H1 (cell line): ENCODE results near the gene P3R3URF.
"Not testable (repeated sequence)": the region's sequence is repeated elsewhere in the genome, so short reads cannot be mapped to it uniquely, and the experiment has no call there.

Source experiments
- CEBPB ChIP-seq: IDR thresholded peaks from 2 replicates; pipeline ENCODE4 v1.6.1; 2012; ENCODE audit warnings: low read depth, low read length
- CHD2 ChIP-seq: IDR thresholded peaks from 2 replicates; pipeline ENCODE4 v1.6.1; 2012; ENCODE audit warnings: low read length, improper control_type of control experiment
- CREB1 ChIP-seq: IDR thresholded peaks from 2 replicates; pipeline ENCODE4 v1.6.1; 2012; ENCODE audit warnings: inconsistent platforms
- EZH2 ChIP-seq: fragments of 200-600 bp; sonication (generic); IDR thresholded peaks from 2 replicates; pipeline ENCODE4 v1.7.1; 2012; ENCODE audit warnings: low read depth, mild to moderate bottlenecking, moderate library complexity, low read length, inconsistent platforms; ENCODE audit not compliant: severe bottlenecking
- KDM1A ChIP-seq: fragments of 200-600, 300-600 bp; sonication (generic); IDR thresholded peaks from 2 replicates; pipeline ENCODE4 v1.7.1; 2016; ENCODE audit warnings: mild to moderate bottlenecking, low read length, borderline replicate concordance
- POLR2A ChIP-seq, 2 experiments: IDR thresholded peaks; 1 replicate in 1 of 2; 2 replicates in 1 of 2; pipeline ENCODE4 v1.6.1; 2011; ENCODE audit warnings: low read depth in 2 of 2, low read length in 2 of 2, mild to moderate bottlenecking in 2 of 2; ENCODE audit errors: control extremely low read depth in 1 of 2
- RAD21 ChIP-seq, 2 experiments: IDR thresholded peaks in 1 of 2; conservative IDR thresholded peaks in 1 of 2; 2 replicates each; pipeline ENCODE4 v1.6.1; 2011; ENCODE audit warnings: low read depth in 2 of 2, low read length in 2 of 2, improper control_type of control experiment in 1 of 2, inconsistent platforms in 1 of 2, mild to moderate bottlenecking in 1 of 2, moderate library complexity in 1 of 2
- RBBP5 ChIP-seq: IDR thresholded peaks from 2 replicates; pipeline ENCODE4 v1.7.1; 2012; ENCODE audit warnings: low read depth, mild to moderate bottlenecking, inconsistent platforms, low read length, moderate library complexity, borderline replicate concordance
- RNF2 ChIP-seq: fragments of 200-900, 300-1000 bp; sonication (generic); IDR thresholded peaks from 2 replicates; pipeline ENCODE4 v1.7.1; 2016; ENCODE audit warnings: borderline replicate concordance, low read depth, mild to moderate bottlenecking, antibody characterized with exemption, low read length; ENCODE audit not compliant: poor library complexity, severe bottlenecking; ENCODE audit errors: missing control alignments
- RXRA ChIP-seq: IDR thresholded peaks from 2 replicates; pipeline ENCODE4 v1.6.1; 2011; ENCODE audit warnings: low read depth, mild to moderate bottlenecking, low read length, moderate library complexity; ENCODE audit not compliant: insufficient read depth
- SP1 ChIP-seq: IDR thresholded peaks from 2 replicates; pipeline ENCODE4 v1.6.1; 2011; ENCODE audit warnings: low read depth, low read length
- SRF ChIP-seq: IDR thresholded peaks from 2 replicates; pipeline ENCODE4 v1.6.1; 2011; ENCODE audit warnings: mild to moderate bottlenecking, low read depth, low read length, moderate library complexity
- TF ChIP-seq, protein P1 (sequence below), 3 experiments: IDR thresholded peaks; 1 replicate in 2 of 3; 2 replicates in 1 of 3; pipeline versions ENCODE4 v1.5.1 to v1.6.1; 2011; ENCODE audit warnings: low read length in 3 of 3, mild to moderate bottlenecking in 3 of 3, inconsistent platforms in 2 of 3, low read depth in 1 of 3, moderate library complexity in 1 of 3; ENCODE audit not compliant: insufficient read depth in 1 of 3; ENCODE audit errors: control extremely low read depth in 1 of 3
- TF ChIP-seq, protein P2 (sequence below): IDR thresholded peaks from 2 replicates; pipeline ENCODE4 v1.6.1; 2012; ENCODE audit warnings: inconsistent platforms

DNA sequence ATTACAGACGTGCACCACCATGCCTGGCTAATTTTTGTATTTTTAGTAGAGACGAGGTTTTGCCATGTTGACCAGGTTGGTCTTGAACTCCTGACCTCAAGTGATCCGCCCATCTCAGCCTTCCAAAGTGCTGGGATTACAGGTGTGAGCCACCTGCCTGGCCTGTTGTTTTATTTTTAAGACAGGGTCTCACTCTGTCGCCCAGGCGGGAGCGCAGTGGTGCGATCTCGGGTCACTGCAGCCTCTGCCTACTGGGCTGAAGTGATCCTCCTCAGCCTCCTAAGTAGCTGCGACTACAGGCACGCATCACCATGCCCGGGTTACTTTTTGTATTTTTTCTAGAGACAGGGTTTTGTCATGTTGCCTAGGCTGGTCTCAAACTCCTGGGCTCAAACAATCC is 46.8 kb upstream of the P3R3URF start:
- TF ChIP-seq CHD2; EZH2; SP1; POLR2A (IDR thresholded peaks at IDR 0.05; ENCODE audit: control extremely low read depth in 1 of 2, low read depth in 2 of 2, low read length in 2 of 2); SRF; RNF2; RAD21 (IDR thresholded peaks at IDR 0.05 in 1 of 2, conservative IDR thresholded peaks at IDR 0.05 in 1 of 2; ENCODE audit: low read depth in 2 of 2, low read length in 2 of 2); KDM1A; RXRA; CEBPB; RBBP5; CREB1: not testable (repeated sequence)
- TF ChIP-seq, protein P1, sequence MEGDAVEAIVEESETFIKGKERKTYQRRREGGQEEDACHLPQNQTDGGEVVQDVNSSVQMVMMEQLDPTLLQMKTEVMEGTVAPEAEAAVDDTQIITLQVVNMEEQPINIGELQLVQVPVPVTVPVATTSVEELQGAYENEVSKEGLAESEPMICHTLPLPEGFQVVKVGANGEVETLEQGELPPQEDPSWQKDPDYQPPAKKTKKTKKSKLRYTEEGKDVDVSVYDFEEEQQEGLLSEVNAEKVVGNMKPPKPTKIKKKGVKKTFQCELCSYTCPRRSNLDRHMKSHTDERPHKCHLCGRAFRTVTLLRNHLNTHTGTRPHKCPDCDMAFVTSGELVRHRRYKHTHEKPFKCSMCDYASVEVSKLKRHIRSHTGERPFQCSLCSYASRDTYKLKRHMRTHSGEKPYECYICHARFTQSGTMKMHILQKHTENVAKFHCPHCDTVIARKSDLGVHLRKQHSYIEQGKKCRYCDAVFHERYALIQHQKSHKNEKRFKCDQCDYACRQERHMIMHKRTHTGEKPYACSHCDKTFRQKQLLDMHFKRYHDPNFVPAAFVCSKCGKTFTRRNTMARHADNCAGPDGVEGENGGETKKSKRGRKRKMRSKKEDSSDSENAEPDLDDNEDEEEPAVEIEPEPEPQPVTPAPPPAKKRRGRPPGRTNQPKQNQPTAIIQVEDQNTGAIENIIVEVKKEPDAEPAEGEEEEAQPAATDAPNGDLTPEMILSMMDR (IDR thresholded peaks at IDR 0.05; ENCODE audit: control extremely low read depth in 1 of 3, insufficient read depth in 1 of 3, low read depth in 1 of 3, low read length in 3 of 3), result not testable (repeated sequence)
- TF ChIP-seq, protein P2, sequence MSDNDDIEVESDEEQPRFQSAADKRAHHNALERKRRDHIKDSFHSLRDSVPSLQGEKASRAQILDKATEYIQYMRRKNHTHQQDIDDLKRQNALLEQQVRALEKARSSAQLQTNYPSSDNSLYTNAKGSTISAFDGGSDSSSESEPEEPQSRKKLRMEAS, result not testable (repeated sequence)
